PC-9 (cell line): ENCODE measurements around the gene ARID3A.

Experiments used
- CTCF ChIP-seq: fragments of 200-600 bp; sonication (generic); conservative IDR thresholded peaks from 2 replicates; pipeline ENCODE4 v1.6.1; 2017; ENCODE audit warnings: mixed run types, antibody characterized with exemption, mild to moderate bottlenecking, moderate library complexity
- EZH2 ChIP-seq: fragments of 200-600 bp; sonication (generic); IDR thresholded peaks from 2 replicates; pipeline ENCODE4 v1.8.0; 2017; ENCODE audit warnings: antibody characterized with exemption, low read depth

DNA sequence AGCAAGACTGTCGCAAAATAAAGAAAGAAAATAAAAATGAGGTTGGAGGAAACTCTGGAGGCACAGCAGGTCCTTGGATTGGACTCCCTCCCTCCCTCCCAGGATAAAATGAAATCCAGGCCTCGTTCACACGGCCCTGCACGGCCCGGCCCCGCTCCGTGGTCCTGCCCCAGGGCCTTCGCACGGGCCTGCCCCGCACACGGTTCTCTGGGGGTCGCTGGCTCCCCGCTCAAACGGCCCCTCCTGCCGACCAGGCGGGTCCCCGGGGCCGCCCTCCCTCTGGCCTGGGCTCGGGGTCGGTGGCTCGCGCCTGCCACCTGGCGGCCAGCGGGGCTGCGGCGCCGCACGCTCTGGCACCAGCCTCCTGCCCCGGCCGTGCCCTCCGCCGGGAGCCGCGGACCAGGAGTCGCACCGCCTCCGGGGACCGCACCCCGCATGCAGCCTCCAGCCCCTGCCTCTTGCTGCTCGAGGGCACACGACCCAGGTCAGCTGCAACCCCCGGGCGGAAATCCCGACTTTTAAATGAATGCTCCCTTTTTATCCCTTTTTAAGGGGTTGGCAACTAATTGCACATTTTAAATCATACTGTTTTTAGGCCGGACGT lies 56.8 kb downstream of the ARID3A start:
- peak; percentile 73 for TF ChIP-seq CTCF
- no peak for TF ChIP-seq EZH2
